HG03469 (cell line): ENCODE data around the gene ZNF275.
"Not testable (repeated sequence)": the region's sequence is repeated elsewhere in the genome, so short reads cannot be mapped to it uniquely, and the experiment has no call there.

Experiments used
- ATAC-seq: cut with Tn5 transposase; IDR thresholded peaks from one replicate; pipeline ENCODE4 v1.9.1; 2021; ENCODE audit warnings: mild to moderate bottlenecking, moderate library complexity, moderate number of reproducible peaks; ENCODE audit not compliant: unreplicated experiment

Gene ZNF275, protein sequence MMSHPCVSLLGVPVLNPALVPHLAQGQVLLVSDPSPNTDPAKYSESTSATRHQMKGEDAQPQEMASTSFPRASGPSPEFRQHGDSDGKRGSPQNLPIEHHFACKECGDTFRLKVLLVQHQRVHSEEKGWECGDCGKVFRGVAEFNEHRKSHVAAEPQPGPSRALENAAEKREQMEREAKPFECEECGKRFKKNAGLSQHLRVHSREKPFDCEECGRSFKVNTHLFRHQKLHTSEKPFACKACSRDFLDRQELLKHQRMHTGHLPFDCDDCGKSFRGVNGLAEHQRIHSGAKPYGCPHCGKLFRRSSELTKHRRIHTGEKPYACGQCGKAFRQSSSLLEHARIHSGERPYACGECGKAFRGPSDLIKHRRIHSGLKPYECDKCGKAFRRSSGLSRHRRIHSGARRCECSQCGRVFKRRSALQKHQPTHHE

DNA sequence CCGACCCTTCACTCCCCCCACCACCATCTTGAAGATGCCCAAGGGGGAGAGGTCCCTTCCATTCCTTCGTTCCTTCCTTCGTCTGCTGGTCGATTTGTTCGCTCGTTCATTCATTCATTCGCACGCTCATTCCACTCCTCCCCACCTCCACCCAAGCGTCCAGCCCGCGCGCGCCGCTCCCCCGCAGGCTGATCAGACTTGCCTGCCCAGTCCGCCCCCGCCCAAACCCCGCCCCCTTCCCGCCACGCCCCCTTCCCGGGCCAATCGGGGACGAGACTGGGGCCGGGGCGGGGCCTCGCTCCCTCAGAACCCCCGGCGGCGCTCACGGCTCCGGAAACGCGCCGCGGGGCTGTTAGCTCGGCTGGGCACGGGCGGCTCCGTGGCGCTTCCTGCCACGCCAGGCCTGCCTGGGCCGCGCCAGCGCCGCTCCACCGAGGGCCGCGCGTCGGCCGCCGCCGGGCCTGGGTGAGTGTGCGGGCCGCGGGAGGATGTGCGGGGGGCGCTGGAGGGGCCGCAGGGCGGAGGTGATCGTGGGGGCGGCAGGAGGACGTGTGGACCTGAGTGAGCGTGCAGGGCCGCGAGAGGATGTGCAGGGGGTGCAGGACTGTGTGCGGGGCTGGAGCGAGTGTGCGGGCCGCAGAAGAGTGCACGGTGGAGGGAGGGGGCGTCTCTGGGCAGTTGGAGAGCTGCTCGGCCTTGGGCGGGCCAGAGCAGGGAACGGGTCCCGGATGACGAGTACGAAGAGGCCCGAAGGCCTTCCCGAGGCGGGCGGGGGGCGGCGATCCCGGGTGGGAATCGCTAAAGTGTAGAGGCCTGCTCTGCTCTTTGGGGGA is at the start of gene ZNF275:
TSS of gene ZNF275 (plus strand) at position 333 of the 833 bp plus-strand sequence. CDS start 2,527 bp downstream, outside the sequence.
- peak; percentile 71 for ATAC-seq

DNA sequence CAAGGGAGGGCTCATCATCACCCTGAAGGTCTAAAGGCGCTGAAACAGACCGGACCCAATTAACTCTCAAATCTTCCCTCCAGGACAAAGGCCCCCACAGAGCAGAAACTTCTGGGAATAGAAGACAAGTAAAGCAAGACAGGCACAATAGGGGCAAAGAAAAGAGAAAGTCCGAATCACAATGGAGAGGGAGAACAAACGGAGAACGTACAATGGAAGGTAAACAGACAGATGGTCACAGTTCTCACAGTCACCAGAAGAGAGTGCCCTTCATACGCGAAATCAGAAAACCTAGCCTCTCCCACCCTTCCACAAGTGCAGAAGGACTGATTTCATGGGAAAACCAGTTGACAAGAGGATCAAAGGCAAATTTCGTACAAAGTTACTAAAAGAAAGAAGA is 48.3 kb upstream of the ZNF275 start:
- not testable (repeated sequence) for ATAC-seq

DNA sequence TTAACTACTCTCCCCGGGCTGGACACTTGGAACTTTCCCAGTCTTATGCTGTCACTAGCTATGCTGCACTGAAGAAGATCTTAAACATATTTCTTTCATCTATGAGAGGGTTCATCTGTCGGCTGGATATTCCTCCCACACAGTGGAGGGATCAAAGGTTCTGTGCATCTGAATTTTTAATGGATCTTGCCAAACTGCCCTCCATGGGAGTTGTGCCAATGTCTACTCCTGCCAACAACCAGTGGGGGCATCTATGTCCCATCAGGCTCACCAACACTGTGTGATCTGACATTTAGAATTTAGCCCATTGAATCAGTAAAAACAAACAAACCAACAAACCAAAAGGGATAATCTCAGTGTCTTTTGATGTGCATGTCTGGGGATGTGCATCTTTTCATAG is 45.1 kb upstream of the ZNF275 start:
- ATAC-seq = not testable (repeated sequence)

DNA sequence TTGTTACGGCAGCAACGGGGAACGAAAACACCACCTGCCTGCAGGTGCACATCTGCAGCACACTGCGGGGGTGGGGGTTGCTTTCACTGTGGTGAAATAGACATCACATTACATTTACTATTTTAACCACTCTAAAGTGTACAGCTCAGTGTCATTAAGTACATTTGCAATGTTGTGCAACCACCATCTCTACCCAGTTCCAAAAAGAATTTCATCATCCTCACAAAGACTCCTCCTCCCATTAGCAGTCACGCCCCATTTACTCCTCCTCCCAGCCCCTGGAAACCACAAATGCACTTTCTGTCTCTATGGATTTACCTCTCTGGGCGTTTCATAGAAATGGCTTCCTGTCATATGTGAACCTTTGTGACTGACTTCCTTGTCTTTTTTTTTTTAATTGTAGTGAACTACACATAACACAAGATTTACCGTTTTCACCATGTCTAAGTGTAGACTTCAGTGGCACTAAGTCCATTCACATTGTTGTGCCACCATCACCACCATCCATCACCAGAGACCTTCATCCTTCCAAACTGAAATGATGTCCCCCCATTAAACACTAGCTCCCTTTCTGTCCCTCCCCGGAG is 40.4 kb upstream of the ZNF275 start:
- not testable (repeated sequence) for ATAC-seq

DNA sequence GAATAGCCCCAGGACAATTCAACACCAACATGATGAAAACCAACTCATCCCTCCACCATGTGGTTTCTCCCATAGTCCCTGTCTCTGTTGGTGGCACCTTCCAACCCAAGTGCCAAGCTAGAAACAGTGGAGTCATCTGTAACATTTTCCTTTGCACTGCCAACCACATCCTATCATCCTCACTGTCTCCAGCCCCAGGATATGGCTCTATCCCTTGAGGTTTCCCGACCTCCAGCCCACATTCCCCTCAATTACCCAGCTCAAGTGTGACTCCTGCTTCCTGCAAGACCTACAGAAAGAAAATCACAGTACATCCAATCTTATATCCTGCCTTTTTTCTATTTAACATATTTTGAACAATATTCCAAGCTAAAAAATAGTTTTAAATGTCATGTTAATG is 36.6 kb upstream of the ZNF275 start:
- no peak for ATAC-seq

DNA sequence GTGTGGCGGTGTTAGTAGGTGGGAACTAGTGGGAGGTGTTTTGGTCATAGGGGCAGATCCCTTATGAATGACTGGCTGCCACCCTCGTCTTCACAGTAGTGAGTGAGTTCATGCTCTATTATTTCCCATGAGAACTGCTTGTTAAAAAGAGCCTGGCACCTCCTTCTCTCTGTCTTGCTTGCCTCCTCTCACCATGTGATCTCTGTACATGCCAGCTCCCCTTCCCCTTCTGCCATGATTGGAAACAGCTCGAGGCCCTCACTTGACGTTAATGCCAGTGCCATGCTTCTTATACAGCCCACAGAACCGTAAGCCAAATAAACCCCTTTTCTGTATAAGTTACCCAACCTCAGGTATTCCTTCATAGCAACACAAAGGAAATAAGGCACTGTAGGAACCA is 34.1 kb upstream of the ZNF275 start:
- ATAC-seq = no peak

DNA sequence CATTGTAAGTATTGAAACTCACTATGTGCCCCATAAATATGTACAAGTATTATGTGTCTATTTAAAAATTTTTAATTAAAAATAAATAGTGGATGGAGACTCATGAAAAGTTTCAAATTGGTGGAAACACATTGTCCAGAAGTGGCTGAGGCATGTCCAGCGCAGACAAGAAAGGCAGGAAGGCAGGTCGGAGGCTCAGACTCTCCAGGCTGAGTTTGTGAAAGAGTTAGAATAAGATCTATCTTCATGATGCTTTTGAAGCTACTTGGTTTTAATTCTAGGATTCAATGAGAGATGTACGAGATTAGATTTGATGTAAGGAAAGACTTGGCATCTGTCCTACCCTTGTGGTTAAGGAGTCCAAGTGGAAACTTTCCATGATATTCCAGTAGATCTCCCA is 32.2 kb upstream of the ZNF275 start:
- no peak for ATAC-seq

DNA sequence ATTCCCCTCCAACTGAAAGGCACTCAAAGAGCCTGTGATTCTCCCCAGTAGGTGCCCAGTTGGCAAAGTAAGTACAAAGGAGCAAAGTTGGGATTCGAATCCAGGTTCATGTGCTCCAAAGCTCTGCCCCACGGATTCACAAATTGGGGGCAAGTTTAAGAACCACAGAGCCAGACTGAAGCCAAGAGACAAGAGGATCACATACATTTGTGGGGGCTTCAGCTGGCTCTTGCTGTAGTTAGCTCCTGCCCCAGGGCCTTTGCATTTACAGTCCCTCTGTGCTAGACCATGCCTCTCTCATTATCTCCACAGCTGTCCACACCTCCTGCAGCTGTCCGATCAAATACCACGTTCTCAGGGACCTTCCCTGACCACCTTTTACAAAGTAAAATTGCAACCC is 31.2 kb upstream of the ZNF275 start:
- no peak for ATAC-seq

DNA sequence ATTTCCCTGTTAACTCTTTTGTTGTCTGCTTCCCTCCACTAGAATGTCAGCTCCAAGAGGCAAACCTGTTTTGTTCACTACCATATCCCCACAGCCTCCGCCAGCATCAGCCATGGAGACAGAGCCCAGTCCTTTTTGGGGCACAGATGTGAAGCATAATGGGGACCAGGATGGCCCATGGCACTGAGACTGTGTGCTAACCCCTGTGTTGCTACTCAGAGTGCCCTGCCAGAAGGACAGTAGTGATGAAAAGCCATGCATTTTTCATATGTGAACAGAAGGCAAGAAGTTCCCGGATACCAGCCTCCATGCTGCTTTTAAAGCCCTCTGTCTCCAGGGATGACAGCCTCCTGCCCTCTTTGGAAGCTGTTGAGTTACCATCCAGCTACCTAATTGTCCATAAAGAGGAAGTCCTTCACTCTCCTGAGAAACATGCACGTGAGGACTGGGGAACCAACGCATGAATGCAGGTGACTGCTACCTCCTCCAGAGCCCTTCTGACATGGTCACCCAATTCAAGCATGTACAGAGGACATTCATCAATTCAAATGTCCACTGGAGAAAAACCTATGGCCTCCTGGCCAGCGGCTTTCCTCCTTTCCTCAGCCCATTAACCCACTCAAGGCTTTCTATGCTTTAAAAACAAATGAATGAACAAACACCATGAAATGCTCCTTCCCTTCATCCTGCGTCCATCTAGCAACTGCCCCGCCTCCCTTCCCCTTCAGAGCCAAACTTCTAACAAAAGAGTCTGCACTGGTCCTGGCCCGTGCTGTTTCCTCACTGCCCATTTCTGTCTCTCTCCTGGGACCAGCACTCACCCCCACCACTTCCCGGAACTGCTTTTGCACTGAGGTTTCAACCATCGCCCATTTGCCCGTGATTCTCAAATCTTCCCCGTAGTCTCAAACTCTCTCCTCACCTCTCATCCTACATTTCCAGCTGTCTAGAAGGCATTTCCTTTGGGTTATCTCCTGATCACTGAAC is 30.4 kb upstream of the ZNF275 start:
- no peak for ATAC-seq

DNA sequence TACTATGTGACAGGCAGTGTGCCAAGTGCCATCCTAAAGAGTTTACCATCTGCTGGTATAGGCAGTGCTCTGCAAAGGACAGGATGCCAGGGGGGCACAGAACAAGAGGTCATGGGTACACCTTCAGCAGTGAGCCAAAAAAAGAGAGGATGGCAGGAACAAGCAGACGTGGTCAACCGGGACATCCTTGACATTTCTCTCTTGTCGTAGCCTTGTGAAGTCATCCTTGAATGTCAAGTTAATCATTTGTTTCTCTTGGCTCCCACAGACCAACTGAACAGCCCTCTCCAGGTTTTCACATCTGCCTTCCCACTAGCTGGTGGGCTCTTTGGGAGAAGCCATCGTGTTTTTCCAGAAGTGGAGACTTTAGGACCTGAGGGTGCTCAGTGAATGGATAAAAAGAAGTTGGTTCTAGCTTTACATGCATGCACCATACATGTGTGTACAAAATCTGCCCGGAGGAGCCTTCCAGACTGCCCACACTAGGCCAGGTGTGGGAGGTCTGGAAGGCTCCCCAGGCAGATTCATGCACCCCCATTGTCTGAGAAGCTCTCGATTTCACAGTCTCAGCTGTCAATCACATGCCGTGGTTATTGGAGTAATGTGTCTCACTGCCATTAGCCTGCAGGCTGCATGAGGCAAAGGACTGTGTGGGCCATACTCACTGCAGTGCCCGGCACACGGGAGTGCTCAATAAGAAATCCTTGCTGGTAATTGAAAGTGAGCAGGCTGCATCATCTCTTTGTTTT is 28.8 kb upstream of the ZNF275 start:
- ATAC-seq = no peak

DNA sequence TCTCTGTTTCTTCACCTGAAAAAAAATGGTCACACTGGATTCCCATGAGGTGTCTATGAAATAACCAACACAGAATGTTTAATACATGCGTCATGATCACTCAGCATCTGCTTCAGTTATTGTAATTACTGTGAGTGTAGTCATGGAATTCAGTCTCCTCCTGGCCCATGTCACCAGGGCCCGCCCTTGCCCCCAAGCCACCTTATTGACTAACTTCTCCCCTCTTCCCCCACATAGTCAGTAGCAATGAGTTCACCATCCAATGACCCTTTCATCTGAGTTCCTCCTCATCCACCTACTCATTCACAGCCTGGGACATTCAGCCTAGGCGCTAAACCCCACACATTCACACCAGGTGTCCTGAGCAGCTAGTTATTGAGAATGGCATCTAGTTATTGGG is 28.0 kb upstream of the ZNF275 start:
- ATAC-seq = no peak

DNA sequence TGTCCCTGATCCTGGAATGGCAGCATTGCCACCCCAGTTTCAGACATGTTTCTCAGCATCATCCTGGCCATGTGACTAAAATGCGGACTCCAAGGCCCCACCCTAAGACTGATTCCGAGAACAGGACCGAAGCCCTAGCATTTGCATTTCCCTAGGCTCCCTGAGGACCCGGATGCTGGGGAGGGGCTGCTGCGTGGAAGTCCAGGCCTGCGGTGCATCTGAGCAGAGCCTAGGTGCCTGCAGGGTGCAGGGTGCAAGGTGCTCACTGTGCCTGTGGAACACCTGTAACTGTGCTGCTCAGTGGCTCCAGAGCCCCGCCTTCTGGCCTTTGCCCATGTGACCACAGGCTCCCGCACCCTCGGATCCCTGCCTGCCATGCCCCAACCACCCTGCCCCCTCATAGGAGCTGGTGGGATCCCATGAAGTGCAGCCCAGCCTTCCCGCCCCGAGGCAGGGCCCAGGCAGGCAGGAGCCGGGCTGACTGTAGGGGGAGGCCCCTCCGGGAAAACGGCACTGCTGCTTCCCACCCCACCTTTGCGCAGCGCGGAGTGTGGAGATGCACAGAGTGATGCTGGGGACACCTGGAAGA is 27.3 kb upstream of the ZNF275 start:
- ATAC-seq = no peak

DNA sequence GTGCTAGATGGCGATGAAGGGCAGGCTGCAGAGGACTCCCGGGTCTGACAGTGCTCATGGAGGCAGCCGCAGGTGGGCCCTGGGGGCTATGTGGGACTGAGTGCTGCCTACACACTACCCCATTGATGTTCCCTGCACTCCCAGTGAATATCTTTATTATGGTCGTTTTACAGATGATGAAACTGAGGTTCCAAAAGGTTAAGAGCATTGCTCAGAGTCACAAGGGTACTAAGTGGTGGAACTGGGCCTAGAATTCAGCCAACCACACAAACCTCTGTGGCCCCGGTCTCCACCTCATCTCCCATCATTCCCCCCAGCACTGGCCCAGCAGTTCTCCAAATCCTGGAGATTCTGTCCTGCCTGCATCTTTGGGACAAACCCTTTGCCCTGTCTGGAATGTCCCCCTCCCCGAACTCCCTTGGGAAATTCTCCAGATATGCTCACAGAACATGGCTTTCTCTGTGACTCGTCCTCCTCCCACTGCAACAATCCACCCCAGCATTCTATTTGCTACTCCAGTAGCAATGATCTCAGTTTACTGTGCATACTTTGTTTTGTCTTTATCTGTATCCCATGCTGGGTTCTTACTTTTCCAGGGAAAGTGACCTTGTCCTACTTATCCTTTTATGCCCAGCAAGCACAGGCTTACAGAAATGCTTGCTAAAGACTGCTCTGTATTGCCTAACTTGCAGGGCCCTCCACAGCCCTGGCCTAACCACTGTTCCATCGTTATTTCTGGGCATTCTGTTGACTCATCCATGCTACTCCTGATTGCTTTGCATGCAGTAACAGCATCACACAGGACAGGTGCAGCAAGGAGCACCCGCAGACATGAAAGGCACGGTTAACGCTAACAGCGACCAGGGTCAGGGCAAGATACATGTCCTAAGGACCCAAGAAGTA is 26.4 kb upstream of the ZNF275 start:
- no peak for ATAC-seq

DNA sequence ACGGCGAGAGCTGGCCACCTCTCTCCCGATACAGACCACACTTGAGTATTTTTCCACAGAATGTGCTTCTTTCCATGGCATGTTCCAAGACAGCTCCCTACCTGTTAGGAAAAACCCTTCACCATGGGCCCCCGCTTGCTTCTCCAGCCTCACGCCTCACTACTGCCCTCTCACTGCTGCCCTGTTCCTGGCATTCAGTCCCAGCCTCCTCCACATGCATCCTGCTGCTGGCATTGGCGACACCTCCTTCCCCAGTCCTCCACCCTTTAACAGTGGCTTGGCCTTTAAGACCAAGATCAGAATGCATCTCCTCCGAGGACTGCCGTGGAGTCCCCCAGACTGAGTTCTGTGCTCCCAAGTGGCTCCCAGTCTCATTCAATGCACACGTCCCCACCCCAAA is 23.1 kb upstream of the ZNF275 start:
- ATAC-seq = no peak

DNA sequence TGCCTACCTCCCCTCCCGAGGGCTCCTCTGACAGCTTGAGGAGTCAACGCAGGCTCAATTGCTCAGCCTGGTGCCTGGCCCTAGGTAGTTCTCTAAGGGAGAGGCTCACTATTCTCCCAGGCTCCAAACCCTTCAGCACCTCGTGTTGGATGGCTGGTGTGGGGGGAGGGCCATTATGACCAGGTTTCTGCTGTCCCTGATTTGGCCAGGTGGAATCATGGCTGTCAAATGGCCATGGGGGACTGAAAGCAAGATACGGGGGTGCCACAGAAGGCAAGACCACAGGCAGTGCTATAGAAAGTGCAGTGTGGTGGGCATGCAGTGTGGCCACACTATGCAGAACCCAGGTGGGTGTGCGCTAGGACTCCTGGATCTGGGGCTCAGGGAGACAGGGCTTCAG is 21.9 kb upstream of the ZNF275 start:
- ATAC-seq = no peak

DNA sequence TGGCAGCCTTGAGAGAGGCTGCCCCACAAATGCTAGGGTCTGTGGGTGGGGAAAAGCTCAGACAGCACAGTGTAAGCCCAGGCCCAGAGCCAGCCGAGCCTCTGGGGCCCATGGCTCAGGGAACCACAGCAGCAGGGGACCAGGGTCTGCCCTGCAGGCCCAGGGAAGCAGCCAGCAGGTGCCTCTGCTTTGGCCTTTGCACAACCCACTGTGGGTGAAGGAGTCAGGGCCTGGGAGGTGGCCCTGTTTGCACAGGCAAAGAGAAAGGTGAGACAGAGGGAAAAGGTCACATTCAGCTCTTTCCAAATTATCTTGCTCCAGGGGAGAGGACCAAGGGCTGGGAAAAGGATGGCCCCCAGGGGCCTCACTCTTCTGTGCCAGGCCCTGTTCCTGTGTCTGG is 21.1 kb upstream of the ZNF275 start:
- no peak for ATAC-seq

DNA sequence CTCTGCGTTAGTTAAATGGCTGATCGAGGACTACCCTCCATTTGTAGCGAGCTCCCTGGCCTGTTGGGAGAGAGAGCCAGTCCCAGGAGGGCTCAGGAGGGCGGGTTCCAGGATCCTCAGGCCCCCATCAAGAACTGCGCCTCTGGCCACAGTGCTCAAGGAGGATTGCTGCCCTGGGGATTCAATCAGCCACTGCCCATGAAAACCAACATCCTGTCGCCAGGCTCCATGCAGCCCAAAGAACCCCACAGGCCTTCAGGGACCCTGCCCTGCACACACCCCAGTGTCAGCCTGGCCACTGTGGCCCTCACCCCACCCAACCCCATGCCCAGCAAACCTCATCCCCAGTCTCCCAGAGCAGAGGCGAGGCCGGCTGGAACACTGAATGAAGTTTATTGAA is 16.6 kb upstream of the ZNF275 start:
- no peak for ATAC-seq

DNA sequence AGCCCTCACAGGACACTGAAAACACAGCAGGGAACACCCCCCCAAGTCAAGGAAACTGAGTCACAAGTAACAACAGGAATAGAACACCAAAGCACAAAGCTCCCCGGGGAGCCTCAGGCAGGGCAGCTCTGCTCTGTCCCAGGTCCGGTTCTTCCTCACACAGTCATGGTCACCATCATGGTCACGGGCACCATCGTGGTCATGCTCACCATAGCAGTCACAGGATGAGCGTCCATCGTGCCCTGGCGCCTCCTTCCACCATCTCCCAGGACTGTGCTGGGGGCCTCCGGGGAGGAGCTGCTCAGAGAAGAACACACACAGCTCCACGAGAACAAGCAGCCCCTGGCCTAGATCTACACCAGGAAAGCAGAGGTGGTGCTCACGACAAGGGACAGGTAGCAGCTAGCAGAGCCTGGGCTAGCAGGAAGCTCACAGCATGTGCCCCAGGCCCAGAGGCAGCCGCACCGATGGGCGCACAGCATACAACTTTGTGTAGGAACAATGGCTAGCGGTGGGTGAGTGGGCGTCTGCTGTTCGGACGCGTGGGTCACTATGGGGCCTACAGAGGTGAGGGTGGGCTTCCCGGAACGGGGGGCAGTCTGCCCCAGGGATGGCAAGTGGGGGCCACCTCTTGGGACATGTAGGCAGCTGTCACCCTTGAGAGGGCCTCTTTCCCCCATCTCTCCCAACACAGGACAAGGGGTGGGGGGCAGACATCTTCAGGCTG is 15.8 kb upstream of the ZNF275 start:
- no peak for ATAC-seq
